A673 (cell line): ENCODE data around the gene RBPMS2.

ENCODE experiments used
- EZH2 ChIP-seq: fragments of 200-600 bp; sonication (generic); IDR thresholded peaks from 2 replicates; pipeline ENCODE4 v1.6.1; 2017; ENCODE audit warnings: borderline replicate concordance, low read depth, mild to moderate bottlenecking, mixed read lengths, antibody characterized with exemption, low read length; ENCODE audit not compliant: poor library complexity, severe bottlenecking
- TF ChIP-seq, protein P1 (sequence below): fragments of 300-800, 200-600 bp; sonication (generic); conservative IDR thresholded peaks from 2 replicates; pipeline ENCODE4 v1.5.1; 2017; ENCODE audit warnings: low read depth, mild to moderate bottlenecking, antibody characterized with exemption, low read length, moderate library complexity, mixed read lengths

DNA sequence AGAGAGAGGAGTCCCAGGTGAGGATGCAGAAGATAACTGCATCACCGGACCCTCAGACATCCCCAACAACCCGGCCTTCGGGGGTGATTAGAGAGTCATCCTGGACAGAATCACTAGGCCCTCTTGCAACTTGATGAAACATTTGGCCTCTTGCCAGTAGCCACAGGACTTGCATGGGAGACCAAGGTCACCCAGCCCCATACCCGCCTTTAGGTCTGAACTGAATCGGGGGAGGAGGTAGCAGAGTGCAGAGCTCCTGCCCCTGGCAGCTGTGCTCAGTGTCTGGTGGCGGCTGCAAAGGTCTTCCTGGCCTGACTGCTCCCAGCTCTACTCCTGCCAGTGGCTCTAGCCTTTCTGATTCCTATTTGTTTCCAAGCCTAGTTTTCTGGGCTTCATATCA, 37.7 kb upstream of the RBPMS2 start:
- TF ChIP-seq, protein P1, sequence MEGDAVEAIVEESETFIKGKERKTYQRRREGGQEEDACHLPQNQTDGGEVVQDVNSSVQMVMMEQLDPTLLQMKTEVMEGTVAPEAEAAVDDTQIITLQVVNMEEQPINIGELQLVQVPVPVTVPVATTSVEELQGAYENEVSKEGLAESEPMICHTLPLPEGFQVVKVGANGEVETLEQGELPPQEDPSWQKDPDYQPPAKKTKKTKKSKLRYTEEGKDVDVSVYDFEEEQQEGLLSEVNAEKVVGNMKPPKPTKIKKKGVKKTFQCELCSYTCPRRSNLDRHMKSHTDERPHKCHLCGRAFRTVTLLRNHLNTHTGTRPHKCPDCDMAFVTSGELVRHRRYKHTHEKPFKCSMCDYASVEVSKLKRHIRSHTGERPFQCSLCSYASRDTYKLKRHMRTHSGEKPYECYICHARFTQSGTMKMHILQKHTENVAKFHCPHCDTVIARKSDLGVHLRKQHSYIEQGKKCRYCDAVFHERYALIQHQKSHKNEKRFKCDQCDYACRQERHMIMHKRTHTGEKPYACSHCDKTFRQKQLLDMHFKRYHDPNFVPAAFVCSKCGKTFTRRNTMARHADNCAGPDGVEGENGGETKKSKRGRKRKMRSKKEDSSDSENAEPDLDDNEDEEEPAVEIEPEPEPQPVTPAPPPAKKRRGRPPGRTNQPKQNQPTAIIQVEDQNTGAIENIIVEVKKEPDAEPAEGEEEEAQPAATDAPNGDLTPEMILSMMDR: no peak
- TF ChIP-seq EZH2: no peak
